HG03097 (cell line): ENCODE data around the gene USP13.

Experiments
- ATAC-seq: cut with Tn5 transposase; IDR thresholded peaks from one replicate; pipeline ENCODE4 v1.9.1; 2021; ENCODE audit not compliant: unreplicated experiment, low FRiP score

USP13 gene

DNA sequence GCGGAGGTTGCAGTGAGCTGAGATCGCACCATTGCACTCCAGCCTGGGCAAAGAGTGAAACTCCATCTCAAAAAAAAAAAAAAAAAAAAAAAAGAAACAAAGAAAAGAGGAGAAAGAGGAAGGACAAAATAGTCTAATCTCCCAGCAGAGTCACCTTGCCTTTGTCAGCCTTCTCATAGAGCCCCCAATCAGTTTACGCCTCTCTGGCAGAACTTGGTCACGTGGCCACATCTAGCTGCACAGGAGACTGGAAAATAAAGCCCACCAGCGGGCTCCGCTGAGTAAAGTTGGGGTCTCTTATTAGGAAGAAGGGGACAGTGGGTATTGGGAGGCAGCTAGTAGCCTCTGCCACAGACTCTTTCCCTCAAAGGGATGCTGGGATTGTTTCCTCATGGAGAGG, 41.9 kb downstream of the USP13 start:
- no peak for ATAC-seq

DNA sequence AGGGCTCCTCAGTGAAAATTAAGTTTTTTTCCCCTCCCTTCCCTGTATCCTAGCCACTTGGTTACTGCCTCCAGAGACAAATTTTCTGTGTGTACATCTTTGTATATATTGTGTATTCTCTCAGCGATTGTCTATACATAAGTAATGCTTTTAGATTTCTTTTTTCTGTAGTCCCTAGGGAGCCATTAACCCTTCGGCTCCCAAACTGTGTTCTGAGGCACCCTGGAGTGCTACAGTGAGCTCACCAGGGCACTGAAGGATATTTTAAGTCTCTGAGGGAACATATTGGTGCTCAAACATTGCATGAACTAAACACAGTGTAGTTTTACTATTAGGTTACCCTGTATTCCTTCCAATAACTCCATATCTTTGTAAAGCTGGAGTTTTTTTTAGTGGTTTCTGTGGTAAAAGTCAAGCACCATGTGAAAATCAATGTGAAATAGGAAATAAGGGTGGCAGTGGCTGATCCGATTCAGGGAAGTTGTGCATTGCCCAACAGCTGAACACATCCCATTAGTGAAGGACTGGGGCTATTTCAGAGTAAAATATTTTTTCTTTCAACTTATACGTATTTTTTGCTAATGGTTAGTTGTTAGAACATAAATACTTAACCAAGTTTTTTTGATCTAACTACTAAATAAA, 43.0 kb downstream of the USP13 start:
- ATAC-seq = no peak

GRCh38 chr3:179697736-179698332, 45.0 kb downstream of the USP13 start:
- no peak for ATAC-seq

DNA sequence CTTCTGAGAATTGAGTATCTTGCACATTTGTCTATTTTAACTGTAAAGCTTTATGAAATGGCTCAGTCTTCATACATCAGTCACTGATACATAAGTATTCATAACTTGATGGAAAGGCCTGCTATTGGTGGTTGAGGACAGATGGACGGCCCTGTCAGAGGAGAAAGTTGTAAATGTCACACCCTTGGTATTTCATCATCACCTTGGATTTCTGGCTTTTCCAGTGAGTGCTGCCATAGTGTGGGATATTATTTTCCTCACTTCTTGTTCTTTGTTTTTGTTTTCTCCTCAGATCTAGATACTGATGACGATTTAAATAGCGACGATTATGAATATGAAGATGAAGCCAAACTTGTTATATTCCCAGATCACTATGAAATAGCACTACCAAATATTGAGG, 47.9 kb downstream of the USP13 start:
- no peak for ATAC-seq

GRCh38 chr3:179701176-179701827, 48.5 kb downstream of the USP13 start:
- no peak for ATAC-seq

DNA sequence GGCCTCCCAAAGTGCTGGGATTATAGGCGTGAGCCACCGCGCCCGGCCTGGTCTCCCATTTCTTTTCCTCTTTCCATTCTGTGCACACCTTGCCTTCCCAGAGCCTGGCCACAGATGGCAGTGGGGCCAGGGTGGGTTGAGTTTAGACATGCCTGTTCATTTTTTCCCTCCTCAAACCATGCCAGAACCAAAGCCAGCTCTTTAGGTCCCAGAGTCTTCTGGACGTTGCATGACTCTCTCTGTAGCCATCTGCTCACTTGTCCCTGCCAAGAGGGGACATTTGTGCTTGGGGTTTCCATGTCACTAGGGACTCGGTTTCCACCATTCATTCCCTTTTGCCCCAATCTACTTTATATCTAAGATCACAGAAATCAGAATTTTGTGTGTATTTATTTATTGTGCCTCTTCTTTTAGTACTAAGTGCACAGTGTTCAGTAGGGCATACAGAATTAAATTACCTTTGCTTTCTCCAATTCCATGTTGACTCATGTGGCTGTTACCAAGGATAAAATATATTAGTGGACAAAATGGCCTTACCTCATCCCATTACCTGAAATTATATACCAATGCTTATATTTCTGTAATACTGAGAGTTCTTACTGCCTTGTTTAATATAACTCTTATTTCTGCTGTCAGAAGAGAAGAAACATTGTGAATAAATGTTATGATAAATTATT, 49.6 kb downstream of the USP13 start:
- no peak for ATAC-seq

DNA sequence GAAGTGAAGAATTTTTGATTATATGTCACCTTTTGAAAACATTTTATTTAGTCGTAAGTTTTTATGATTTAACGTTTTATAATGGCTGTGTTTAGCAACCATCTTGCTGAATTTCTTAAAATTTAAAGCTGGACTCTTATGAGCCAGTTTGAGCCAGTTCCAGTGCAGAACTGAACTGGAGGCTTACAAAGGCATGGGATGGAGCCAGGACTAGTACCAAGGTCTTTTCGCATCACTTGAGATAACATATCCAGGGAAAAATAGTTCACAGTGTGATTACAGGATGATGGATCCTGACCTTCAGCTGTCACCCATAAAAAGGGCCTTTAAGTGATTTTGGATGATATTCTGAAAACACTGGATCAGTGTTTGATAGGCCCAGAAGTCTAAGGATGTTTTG, 51.0 kb downstream of the USP13 start:
- ATAC-seq = no peak

DNA sequence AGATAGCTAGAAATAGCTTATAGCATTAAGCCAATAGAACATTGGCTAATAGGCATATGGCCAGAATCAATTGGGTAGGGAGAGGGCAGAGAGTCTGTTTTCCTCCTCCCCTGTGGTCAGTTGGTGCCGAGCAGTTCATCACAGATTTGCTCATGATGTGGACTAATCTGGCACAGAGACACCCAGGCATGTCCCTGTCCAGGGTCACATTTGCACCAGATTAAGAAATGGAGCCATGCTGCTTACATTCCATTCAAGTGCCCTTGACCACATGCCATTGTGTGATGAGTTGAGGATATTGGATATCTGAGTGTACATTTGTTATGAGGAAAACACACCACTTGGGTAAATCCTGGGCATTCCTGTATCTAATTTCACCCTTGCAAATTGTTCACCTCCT, 53.4 kb downstream of the USP13 start:
- no peak for ATAC-seq

DNA sequence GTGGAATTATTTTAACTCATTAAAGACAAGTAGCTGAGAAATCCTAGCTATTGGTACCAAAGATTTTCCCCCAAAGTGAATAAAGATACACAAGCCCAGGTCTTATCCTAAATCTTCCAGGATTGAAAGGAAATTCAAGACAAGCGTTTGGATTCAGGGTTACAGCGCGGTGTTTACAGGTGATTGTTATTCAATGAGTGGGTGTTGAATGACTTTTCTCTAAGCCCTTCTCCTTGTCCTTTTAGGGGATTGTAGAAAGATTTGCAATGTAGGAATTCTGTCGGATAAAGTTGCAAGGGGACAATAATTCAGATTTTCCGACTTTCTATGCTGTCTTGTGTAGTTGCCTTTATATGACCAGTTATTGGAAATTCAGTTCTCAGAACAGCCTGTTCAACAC, 57.2 kb downstream of the USP13 start:
- ATAC-seq = no peak

DNA sequence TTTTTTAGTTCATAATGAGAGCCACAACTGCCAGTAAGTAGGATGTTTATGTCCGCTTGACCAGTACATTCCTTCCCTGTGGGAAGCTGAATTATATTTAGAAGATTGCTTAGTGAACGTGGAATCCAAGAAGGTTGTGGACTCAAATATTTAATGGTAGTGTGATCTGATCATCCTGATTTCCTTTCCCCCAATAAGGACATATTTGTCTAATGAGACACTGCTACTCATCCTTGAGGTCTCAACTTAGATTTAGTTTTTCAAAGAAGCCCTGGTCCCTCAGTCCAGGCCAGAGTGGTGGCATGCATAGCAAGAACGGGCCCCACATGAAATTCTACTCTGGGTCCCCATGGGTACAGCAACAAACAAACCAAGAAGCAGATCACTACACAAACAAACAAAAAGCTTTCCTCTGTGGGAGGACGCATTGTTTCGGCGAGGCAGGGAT, 60.8 kb downstream of the USP13 start:
- ATAC-seq = no peak

GRCh38 chr3:179715582-179715981, 62.7 kb downstream of the USP13 start:
- ATAC-seq = no peak

DNA sequence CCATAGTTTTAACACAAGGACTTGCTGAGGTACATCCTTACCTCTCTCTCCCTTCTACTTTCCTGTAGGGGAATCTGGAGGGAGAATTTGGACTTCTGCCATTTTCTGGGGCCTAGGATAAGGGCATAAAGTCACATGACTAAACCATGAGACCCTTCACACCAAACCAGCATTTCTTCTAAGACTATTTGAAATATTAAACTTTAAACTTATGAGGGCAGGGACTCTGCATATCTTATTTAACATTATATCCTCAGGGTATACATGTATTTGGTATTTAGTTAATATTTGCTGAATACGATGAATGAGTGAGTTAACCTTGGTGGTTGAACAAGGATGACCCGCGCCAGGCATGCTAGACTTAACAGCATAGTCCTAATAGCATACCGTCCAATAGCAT, 63.4 kb downstream of the USP13 start:
- ATAC-seq = no peak

GRCh38 chr3:179716811-179717210, 64.0 kb downstream of the USP13 start:
- no peak for ATAC-seq

- no peak for ATAC-seq
These were observed 64.4 kb downstream of the USP13 start for GRCh38 chr3:179717219-179717618.

- no peak for ATAC-seq
These were observed 66.4 kb downstream of the USP13 start for GRCh38 chr3:179719048-179719734.

DNA sequence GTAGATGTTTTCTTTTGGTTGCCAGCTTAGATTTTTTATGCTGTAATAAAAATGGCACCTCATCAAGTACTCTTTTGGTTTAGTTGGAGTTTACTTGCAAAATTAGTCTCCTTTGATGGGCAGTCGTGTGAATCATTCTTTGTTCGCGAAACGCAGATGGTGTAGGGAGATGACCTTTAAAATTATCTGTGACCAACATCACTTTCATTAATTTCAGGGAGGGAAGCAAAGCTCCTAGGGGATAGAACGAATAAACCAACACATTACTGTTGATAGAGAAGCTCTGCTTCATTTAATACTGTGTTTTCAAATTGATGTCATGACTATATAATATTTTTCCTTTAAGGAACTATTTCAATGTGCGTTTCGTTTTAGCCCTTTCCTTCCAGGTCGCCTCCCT, 67.4 kb downstream of the USP13 start:
- no peak for ATAC-seq

DNA sequence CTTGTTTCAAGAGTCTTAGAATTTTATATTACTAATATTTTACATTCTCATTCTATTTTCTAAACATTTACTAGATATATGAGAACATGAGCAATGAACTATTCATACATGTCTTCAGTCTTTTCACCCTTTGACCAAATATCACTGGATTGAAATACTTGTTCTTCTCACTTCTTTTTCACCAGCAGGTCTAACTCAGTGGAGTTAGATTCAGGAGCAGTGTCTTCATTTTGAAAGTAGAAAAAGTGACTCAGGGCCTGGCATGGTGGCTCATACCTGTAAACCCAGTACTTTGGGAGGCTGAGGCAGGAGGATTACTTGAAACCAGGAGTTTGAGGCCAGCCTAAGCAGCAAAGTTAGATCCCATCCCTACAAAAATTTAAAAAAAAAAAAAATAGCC, 70.8 kb downstream of the USP13 start:
- ATAC-seq = no peak

DNA sequence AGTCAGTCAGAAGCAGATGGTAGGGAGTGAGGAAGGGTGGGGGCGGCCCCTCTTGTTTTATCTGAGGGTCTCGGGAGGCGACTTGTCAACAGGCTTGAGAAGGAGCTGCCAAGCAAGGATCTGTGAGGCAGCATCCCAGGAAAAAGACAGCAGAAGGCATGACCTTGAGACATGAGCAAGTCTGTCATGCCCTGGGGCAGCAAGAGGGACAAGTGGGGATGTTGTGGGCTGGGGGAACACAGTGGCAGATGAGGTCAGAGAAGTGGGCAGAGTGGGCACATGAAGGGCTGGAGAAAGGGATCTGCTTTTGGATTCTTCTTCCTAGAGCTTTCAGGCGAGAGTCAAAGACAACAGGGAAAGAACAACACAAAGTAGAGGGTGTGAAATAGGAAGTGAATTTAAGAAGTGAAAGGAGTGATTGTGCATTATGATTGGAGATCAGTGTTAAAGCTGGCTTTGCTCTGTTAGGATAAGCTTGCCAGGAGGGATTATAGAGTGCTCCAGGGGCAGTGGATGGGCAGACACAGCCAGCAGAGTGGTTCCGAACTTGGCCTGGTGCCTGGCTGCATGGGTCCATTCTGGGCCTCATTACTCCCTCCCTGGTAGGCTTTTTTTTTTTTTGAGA, 73.3 kb downstream of the USP13 start:
- ATAC-seq = no peak

DNA sequence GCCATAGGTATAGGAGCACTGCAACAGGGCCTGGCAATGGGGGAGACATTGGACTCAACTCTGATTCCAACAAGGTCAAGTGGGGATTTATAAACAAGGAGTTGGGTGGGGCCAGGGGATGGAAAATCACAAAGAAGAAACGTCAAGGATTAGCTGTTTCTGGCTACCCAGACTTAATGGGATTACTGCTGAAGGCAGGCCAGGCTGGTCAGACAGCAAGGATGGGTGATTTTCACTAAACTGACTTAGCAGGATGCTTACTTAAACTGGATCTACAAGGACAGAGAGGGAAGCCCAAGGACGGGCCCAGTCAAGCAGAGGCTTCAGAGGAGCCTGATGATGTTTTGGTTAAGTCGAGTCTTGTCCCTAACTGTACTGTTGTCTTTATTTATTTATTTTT, 76.2 kb downstream of the USP13 start:
- ATAC-seq = no peak

DNA sequence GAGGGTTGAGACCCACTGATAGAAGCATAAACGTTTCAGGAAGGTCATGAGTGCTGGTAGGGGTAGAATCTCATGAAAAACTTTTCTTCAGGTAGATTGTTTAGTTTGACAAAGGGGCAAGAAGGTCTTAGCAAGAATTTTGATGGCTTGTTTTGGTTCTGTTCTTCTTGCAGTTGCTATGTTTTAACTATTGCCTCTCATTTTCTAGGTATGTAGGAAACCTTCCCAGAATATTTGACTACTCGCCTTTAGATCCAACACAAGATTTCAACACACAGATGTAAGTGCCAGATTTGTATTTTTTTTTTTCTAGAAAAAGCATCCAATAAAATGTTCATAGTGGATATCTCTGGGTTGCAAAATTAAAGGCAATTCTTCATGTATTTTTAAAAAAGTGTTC, 77.1 kb downstream of the USP13 start:
- no peak for ATAC-seq

DNA sequence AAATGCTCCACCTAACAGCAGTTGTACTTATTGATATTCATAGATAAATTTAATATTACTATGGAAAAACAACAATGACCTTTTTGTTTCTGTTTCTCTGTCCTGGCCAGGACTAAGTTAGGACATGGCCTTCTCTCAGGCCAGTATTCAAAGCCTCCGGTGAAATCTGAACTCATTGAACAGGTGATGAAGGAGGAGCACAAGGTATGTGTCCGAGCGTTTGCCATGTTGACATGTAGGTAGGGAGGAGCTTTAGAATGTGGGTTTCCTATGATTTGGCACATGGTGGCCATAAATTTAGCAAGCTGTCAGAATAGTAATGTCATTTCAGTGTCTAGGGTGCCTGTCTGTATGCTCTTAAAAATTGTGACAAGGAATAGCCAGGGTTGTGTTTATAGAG, 77.7 kb downstream of the USP13 start:
- ATAC-seq = no peak
